H1 (cell line): Measurements from ENCODE around the gene PIAS4. TPM values are rescaled to one million over a fixed set of nuclear protein-coding genes. Genes with fewer than 3 reads are reported as not detected.

Experiments used
- CTCF ChIA-PET: fragments of 300-600 bp; sonication (Branson Sonifier 250); formaldehyde crosslinking; loops from one replicate; lab custom pipeline; 2021; ENCODE audit not compliant: partially characterized antibody; lab: Charles Lee
- POLR2A ChIA-PET: fragments of 300-600 bp; sonication (Branson Sonifier 250); formaldehyde crosslinking; loops from one replicate; lab custom pipeline; 2021; ENCODE audit warnings: inconsistent platforms; ENCODE audit not compliant: partially characterized antibody; lab: Charles Lee
- DNase-seq, 2 experiments: peaks; one replicate each; pipeline versions ENCODE4 v3.0.0 to v3.0.0-alpha.2; 2010 to 2022; ENCODE audit warnings: low spot score in 2 of 2, low read depth in 1 of 2, mixed read lengths in 1 of 2
- FAIRE-seq: peaks from 2 replicates; lab custom pipeline; 2011; peaks lifted over from hg19 to GRCh38; lab: Jason Lieb, UNC
- H2AFZ ChIP-seq: 2 replicates; pipeline ENCODE4 v1.8.1; 2012; ENCODE audit warnings: low read length, inconsistent platforms
- H2AK5ac ChIP-seq: 2 replicates; pipeline ENCODE4 v1.6.1; 2013; ENCODE audit warnings: low read depth, low read length
- H2BK120ac ChIP-seq: replicated peaks from 2 replicates; pipeline ENCODE3; 2013; ENCODE audit warnings: low read depth, low read length, inconsistent platforms
- H2BK12ac ChIP-seq: 2 replicates; pipeline ENCODE4 v1.6.1; 2013; ENCODE audit warnings: low read depth, low read length
- H2BK15ac ChIP-seq: 2 replicates; pipeline ENCODE4 v1.6.1; 2013; ENCODE audit warnings: low read length
- H2BK20ac ChIP-seq: 2 replicates; pipeline ENCODE4 v1.6.1; 2013; ENCODE audit warnings: low read length
- H2BK5ac ChIP-seq: 2 replicates; pipeline ENCODE4 v1.6.1; 2013; ENCODE audit warnings: low read depth, low read length
- H3K14ac ChIP-seq: 2 replicates; pipeline ENCODE4 v1.6.1; 2013; ENCODE audit warnings: inconsistent platforms; ENCODE audit not compliant: insufficient read length
- H3K18ac ChIP-seq: 2 replicates; pipeline ENCODE4 v1.6.1; 2013; ENCODE audit warnings: low read length; ENCODE audit errors: extremely low read depth
- H3K23ac ChIP-seq: 2 replicates; pipeline ENCODE4 v1.6.1; 2013; ENCODE audit warnings: inconsistent platforms; ENCODE audit not compliant: insufficient read length
- H3K23me2 ChIP-seq: 2 replicates; pipeline ENCODE4 v1.6.1; 2013; ENCODE audit warnings: low read depth, low read length
- H3K27ac ChIP-seq: 2 replicates; pipeline ENCODE4 v1.6.1; 2011; ENCODE audit warnings: low read depth, low read length, inconsistent platforms
- H3K27me3 ChIP-seq, 4 experiments: replicated peaks in 1 of 4; 1 replicate in 1 of 4; 2 replicates in 3 of 4; pipeline versions ENCODE4 v1.6.1 to v1.8.1; 2011 to 2013; ENCODE audit warnings: low read length in 3 of 4, mild to moderate bottlenecking in 3 of 4, inconsistent platforms in 2 of 4, mixed read lengths in 2 of 4, moderate library complexity in 1 of 4; ENCODE audit not compliant: control insufficient read depth in 3 of 4, insufficient read depth in 3 of 4; ENCODE audit errors: extremely low read depth in 1 of 4
- H3K36me3 ChIP-seq, 4 experiments: 2 replicates each; pipeline versions ENCODE4 v1.6.1 to v1.8.1; 2011 to 2013; ENCODE audit warnings: mild to moderate bottlenecking in 4 of 4, low read length in 3 of 4, moderate library complexity in 2 of 4, control low read depth in 1 of 4, inconsistent platforms in 1 of 4; ENCODE audit not compliant: insufficient read depth in 4 of 4, control insufficient read depth in 2 of 4
- H3K4ac ChIP-seq: replicated peaks from 2 replicates; pipeline ENCODE3; 2013; ENCODE audit warnings: low read length, low read depth, mixed read lengths, inconsistent platforms; ENCODE audit not compliant: insufficient read length
- H3K4me1 ChIP-seq, 4 experiments: replicated peaks in 1 of 4; 1 replicate in 1 of 4; 2 replicates in 3 of 4; pipeline versions ENCODE4 v1.6.1 to v1.8.1; 2011 to 2013; ENCODE audit warnings: low read length in 3 of 4, inconsistent platforms in 2 of 4, mixed read lengths in 1 of 4; ENCODE audit not compliant: insufficient read depth in 4 of 4, control insufficient read depth in 3 of 4
- H3K4me2 ChIP-seq, 2 experiments: 2 replicates each; pipeline versions ENCODE4 v1.6.1 to v1.8.1; 2011 to 2013; ENCODE audit warnings: low read depth in 2 of 2, low read length in 2 of 2, control low read depth in 1 of 2, inconsistent platforms in 1 of 2, mild to moderate bottlenecking in 1 of 2; ENCODE audit not compliant: insufficient read depth in 1 of 2
- H3K4me3 ChIP-seq, 4 experiments: fragments of 200-600, 300-600 bp in 1 of 4; sonication (generic), shearing (Covaris generic), sonication (Bioruptor Twin) in 1 of 4; 2 replicates each; pipeline versions ENCODE4 v1.5.1 to v1.8.1; 2011 to 2016; ENCODE audit warnings: low read length in 4 of 4, low read depth in 3 of 4, control low read depth in 2 of 4, inconsistent platforms in 2 of 4, mild to moderate bottlenecking in 2 of 4, mixed read lengths in 1 of 4, moderate library complexity in 1 of 4; ENCODE audit not compliant: insufficient read depth in 2 of 4; ENCODE audit errors: extremely low read depth in 1 of 4
- H3K56ac ChIP-seq: replicated peaks from 2 replicates; pipeline ENCODE3; 2013; ENCODE audit warnings: low read depth, mild to moderate bottlenecking, mixed read lengths, low read length, inconsistent platforms; ENCODE audit not compliant: insufficient read length
- H3K79me1 ChIP-seq: 2 replicates; pipeline ENCODE4 v1.6.1; 2013; ENCODE audit warnings: low read depth, low read length, control low read depth
- H3K79me2 ChIP-seq, 2 experiments: 2 replicates each; pipeline versions ENCODE4 v1.6.1 to v1.8.1; 2012 to 2013; ENCODE audit warnings: low read length in 2 of 2, mild to moderate bottlenecking in 2 of 2, inconsistent platforms in 1 of 2; ENCODE audit not compliant: insufficient read depth in 2 of 2, control insufficient read depth in 1 of 2
- H3K9ac ChIP-seq, 4 experiments: replicated peaks in 1 of 4; 1 replicate in 1 of 4; 2 replicates in 3 of 4; pipeline versions ENCODE4 v1.6.1 to v1.8.1; 2011 to 2013; ENCODE audit warnings: low read depth in 3 of 4, low read length in 3 of 4, control low read depth in 2 of 4, mild to moderate bottlenecking in 2 of 4, moderate library complexity in 2 of 4, inconsistent platforms in 1 of 4; ENCODE audit errors: extremely low read depth in 1 of 4
- H3K9me3 ChIP-seq, 2 experiments: 2 replicates each; pipeline versions ENCODE4 v1.6.1 to v1.8.1; 2012 to 2013; ENCODE audit warnings: mild to moderate bottlenecking in 2 of 2, moderate library complexity in 2 of 2, control low read depth in 1 of 2, inconsistent platforms in 1 of 2, low read depth in 1 of 2, low read length in 1 of 2, mixed read lengths in 1 of 2; ENCODE audit not compliant: insufficient read depth in 2 of 2
- H4K20me1 ChIP-seq, 2 experiments: replicated peaks in 1 of 2; 2 replicates each; pipeline versions ENCODE3 to v1.8.1; 2011 to 2013; ENCODE audit warnings: inconsistent platforms in 2 of 2, low read length in 2 of 2, mild to moderate bottlenecking in 1 of 2; ENCODE audit not compliant: insufficient read depth in 2 of 2, control insufficient read depth in 1 of 2
- H4K5ac ChIP-seq: 2 replicates; pipeline ENCODE4 v1.6.1; 2013; ENCODE audit warnings: low read length, low read depth, mixed read lengths, inconsistent platforms; ENCODE audit not compliant: insufficient read length
- H4K8ac ChIP-seq: 2 replicates; pipeline ENCODE4 v1.8.0; 2013; ENCODE audit warnings: mild to moderate bottlenecking, moderate library complexity, low read length, inconsistent platforms; ENCODE audit not compliant: insufficient read depth; ENCODE audit errors: extremely low read depth
- H4K91ac ChIP-seq: replicated peaks from 2 replicates; pipeline ENCODE3; 2013; ENCODE audit warnings: low read length, mixed read lengths, inconsistent platforms; ENCODE audit not compliant: insufficient read length
- BACH1 ChIP-seq: IDR thresholded peaks from 2 replicates; pipeline ENCODE4 v1.6.1; 2012; ENCODE audit warnings: low read length, improper control_type of control experiment
- CTCF ChIP-seq, 3 experiments: IDR thresholded peaks; 1 replicate in 2 of 3; 2 replicates in 1 of 3; pipeline versions ENCODE4 v1.5.1 to v1.6.1; 2011; ENCODE audit warnings: low read length in 3 of 3, mild to moderate bottlenecking in 3 of 3, inconsistent platforms in 2 of 3, low read depth in 1 of 3, moderate library complexity in 1 of 3; ENCODE audit not compliant: insufficient read depth in 1 of 3; ENCODE audit errors: control extremely low read depth in 1 of 3
- GABPA ChIP-seq: IDR thresholded peaks from 2 replicates; pipeline ENCODE4 v1.6.1; 2011; ENCODE audit warnings: mild to moderate bottlenecking, low read length, moderate library complexity, borderline replicate concordance; ENCODE audit not compliant: insufficient read depth
- HDAC2 ChIP-seq, 2 experiments: fragments of 300-600 bp in 1 of 2; sonication (generic) in 1 of 2; IDR thresholded peaks; 2 replicates each; pipeline ENCODE4 v1.6.1; 2011 to 2012; ENCODE audit warnings: low read depth in 2 of 2, low read length in 2 of 2, mild to moderate bottlenecking in 2 of 2, moderate library complexity in 2 of 2, borderline replicate concordance in 1 of 2, inconsistent platforms in 1 of 2
- KDM1A ChIP-seq: fragments of 200-600, 300-600 bp; sonication (generic); IDR thresholded peaks from 2 replicates; pipeline ENCODE4 v1.7.1; 2016; ENCODE audit warnings: mild to moderate bottlenecking, low read length, borderline replicate concordance
- RXRA ChIP-seq: IDR thresholded peaks from 2 replicates; pipeline ENCODE4 v1.6.1; 2011; ENCODE audit warnings: low read depth, mild to moderate bottlenecking, low read length, moderate library complexity; ENCODE audit not compliant: insufficient read depth
- ZNF274 ChIP-seq: IDR thresholded peaks from 2 replicates; pipeline ENCODE4 v1.7.0; 2012; ENCODE audit warnings: low read length, borderline replicate concordance; ENCODE audit errors: extremely low read depth
- WGBS, 2 experiments: shearing (Covaris generic) in 1 of 2; methylation state at CpG; one replicate each; pipeline versions ENCODE4 v1.1.6 to v1.1.7; 2013 to 2015; ENCODE audit warnings: low lambda C conversion rate in 2 of 2, mixed read lengths in 2 of 2, inconsistent platforms in 1 of 2, low coverage in 1 of 2, missing lambda C conversion rate in 1 of 2; ENCODE audit not compliant: insufficient replicate concordance in 2 of 2, insufficient coverage in 1 of 2, insufficient read length in 1 of 2; ENCODE audit errors: extremely low coverage in 1 of 2, missing lambda C conversion rate in 1 of 2; 5-methylcytosine and 5-hydroxymethylcytosine counted together
- polyA plus RNA-seq, 7 experiments: library from polyadenylated mRNA; depleted of rRNA in 3 of 7; stranded (reverse) in 5 of 7; unstranded in 2 of 7; fragments of >200 nt in 5 of 7; fragments of 200-250 nt in 2 of 7; gene quantifications; 1 replicate in 5 of 7; 2 replicates in 1 of 7; 4 replicates in 1 of 7; pipeline versions ENCODE4 v1.2.1 to v1.2.3, GENCODE V29; 2011 to 2013; ENCODE audit warnings: missing spikeins in 2 of 7, mixed read lengths in 2 of 7
- total RNA-seq: library from RNA; stranded (reverse); fragmentation: NEBNext Ultra II Directional; extraction: Animal tissue kit (Norgen Biotek cat#: 25700); gene quantifications from 2 replicates; pipeline ENCODE4 v1.2.1, GENCODE V29; 2021

PIAS4 gene
- total and polyA plus RNA-seq, 2 of the 8 experiments (the other 6 are each of a cell fraction or from before 2014, with no cell fraction given): 30.2 to 51.4 TPM

- H2BK5ac ChIP-seq: no peak overlapping the region
- no peak overlapping the region for H3K9ac ChIP-seq
- H2BK120ac ChIP-seq: no peak overlapping the region
- no peak for TF ChIP-seq RXRA
- peak in 1 of 2 experiments; percentile 90; a peak in 2 of 4 replicates for TF ChIP-seq HDAC2 (IDR thresholded peaks at IDR 0.05; ENCODE audit: borderline replicate concordance in 1 of 2, low read depth in 2 of 2, low read length in 2 of 2)
- TF ChIP-seq BACH1: no peak
- no peak for TF ChIP-seq GABPA
- no peak for TF ChIP-seq ZNF274
- TF ChIP-seq CTCF (IDR thresholded peaks at IDR 0.05; ENCODE audit: control extremely low read depth in 1 of 3, insufficient read depth in 1 of 3, low read depth in 1 of 3, low read length in 3 of 3): no peak
- TF ChIP-seq KDM1A: peak; percentile 99
- no peak overlapping the region for H3K27ac ChIP-seq
- H4K8ac ChIP-seq: no peak overlapping the region; the same call in 1 of the 2 replicates
- no peak overlapping the region for H2AFZ ChIP-seq
- H2AK5ac ChIP-seq: no peak overlapping the region
- H2BK15ac ChIP-seq: no peak overlapping the region
- H3K9me3 ChIP-seq: no peaks in the 10 kb centered on the region
- H3K79me2 ChIP-seq: peaks cover 24 to 78% of the 10 kb centered on the region in 2 experiments; a peak in 3 of 4 replicates
- peaks cover 0 to 39% (median 20%) of the 10 kb centered on the region in 4 experiments; a peak in 5 of 7 replicates for H3K4me1 ChIP-seq
- no peak overlapping the region for H3K4me3 ChIP-seq
- peak overlapping the region in 1 of 2 experiments; percentile 29; a peak in 1 of 4 replicates for H3K4me2 ChIP-seq
- H2BK12ac ChIP-seq: no peak overlapping the region
- H3K14ac ChIP-seq: no peak overlapping the region
- no peak overlapping the region for H3K56ac ChIP-seq
- FAIRE-seq (no peak), DNase-seq (no peak)
- no peak overlapping the region; the same call in 1 of the 2 replicates for H3K18ac ChIP-seq
- no peak overlapping the region for H3K23ac ChIP-seq
- ChIA-PET CTCF (interaction anchor here (1.0 kb wide), 1 partner anchor 20 kb away, joined by 3 read pairs; no protein-coding TSS in a partner anchor), POLR2A (interaction anchor here (0.9 to 3.8 kb wide), 10 partner anchors 16 to 92 kb away, joined by 3 to 22 read pairs (median 3); partner anchors contain the start of gene EEF2)
- H4K5ac ChIP-seq: no peak overlapping the region
- no peak overlapping the region for H3K4ac ChIP-seq
- peaks cover 10% of the 10 kb centered on the region for H3K79me1 ChIP-seq
- H4K20me1 ChIP-seq: peaks cover 34 to 37% of the 10 kb centered on the region in 2 experiments
- H3K36me3 ChIP-seq: no peaks in the 10 kb centered on the region
- no peak overlapping the region for H2BK20ac ChIP-seq
- H3K23me2 ChIP-seq: peaks cover 4% of the 10 kb centered on the region; the same call in 1 of the 2 replicates
- H3K27me3 ChIP-seq: 0 out of 7 replicates have a peak, but pooled peaks cover 0 to under 1% (median 0%) of the 10 kb centered on the region in 4 experiments
- 88% methylated on average over 28 of the region's 29 CpGs; no CpG with 5 or more reads in 1 of the 2 experiments for WGBS, 2 experiments
- no peak overlapping the region for H4K91ac ChIP-seq
These were observed 54.3 kb downstream of the PIAS4 start for GRCh38 chr19:4061683-4062418.
